Stimulated activated CD4-positive, alpha-beta T cell treated with anti-CD3 and anti-CD28 coated beads, Interleukin-1b, Interleukin-23, amount 100 ng/mL, for 4 hours (primary cell): ENCODE measurements around the gene FAM149A.
A peak's percentile ranks its signal among the peaks of the same experiment; 100 is the strongest.

Experiments used
- DNase-seq, 2 donors: peaks; one replicate each; pipeline ENCODE4 v3.0.0-alpha.2; 2020; ENCODE audit warnings: low read depth in 2 of 2

Gene FAM149A

GRCh38 chr4:186158966-186159365 lies 54.5 kb downstream of the FAM149A start:
- DNase-seq = no peak

- no peak for DNase-seq
Measured at GRCh38 chr4:186159613-186160012, 55.1 kb downstream of the FAM149A start.

GRCh38 chr4:186161138-186161537 lies 56.6 kb downstream of the FAM149A start:
- DNase-seq = no peak

- no peak for DNase-seq
Measured at GRCh38 chr4:186166852-186167512, 62.5 kb downstream of the FAM149A start.

- DNase-seq = no peak
Measured at GRCh38 chr4:186167605-186168004, 63.1 kb downstream of the FAM149A start.

GRCh38 chr4:186168750-186169149 lies 64.2 kb downstream of the FAM149A start:
- DNase-seq = no peak

- no peak for DNase-seq
Measured at GRCh38 chr4:186169333-186169944, 64.9 kb downstream of the FAM149A start.

- DNase-seq = no peak
Measured at GRCh38 chr4:186169945-186170802, 65.7 kb downstream of the FAM149A start.

GRCh38 chr4:186170966-186171365 lies 66.5 kb downstream of the FAM149A start:
- DNase-seq = no peak

- no peak for DNase-seq
Measured at GRCh38 chr4:186172546-186172945, 68.0 kb downstream of the FAM149A start.

GRCh38 chr4:186188107-186188506 lies 83.6 kb downstream of the FAM149A start:
- no peak for DNase-seq

GRCh38 chr4:186189656-186190055 lies 85.2 kb downstream of the FAM149A start:
- DNase-seq = no peak

GRCh38 chr4:186190581-186191199 lies 86.2 kb downstream of the FAM149A start:
- peak in 1 of 2 donors; percentile 25 for DNase-seq

GRCh38 chr4:186191200-186192065 lies 86.9 kb downstream of the FAM149A start, which contains the start of gene CYP4V2:
Gene CYP4V2, plus strand, starts transcription at chr4:186191567. Its CDS starts 257 bp downstream, at chr4:186191824.
- peak; percentile 72 to 81 for DNase-seq

GRCh38 chr4:186192066-186192612 lies 87.6 kb downstream of the FAM149A start:
- DNase-seq = no peak

GRCh38 chr4:186193851-186194250 lies 89.3 kb downstream of the FAM149A start:
- no peak for DNase-seq

GRCh38 chr4:186196063-186196462 lies 91.6 kb downstream of the FAM149A start:
- DNase-seq = no peak

- DNase-seq = no peak
Measured at GRCh38 chr4:186200516-186200915, 96.0 kb downstream of the FAM149A start.

GRCh38 chr4:186201010-186201409 lies 96.5 kb downstream of the FAM149A start:
- DNase-seq = no peak

GRCh38 chr4:186201535-186202230 lies 97.2 kb downstream of the FAM149A start:
- peak; percentile 31 to 44 for DNase-seq
